GM12878 (cell line): Measurements from ENCODE around the gene RNF32. TPM values are rescaled to one million over a fixed set of nuclear protein-coding genes. Genes with fewer than 3 reads are reported as not detected.

Source experiments
- ATAC-seq: fragments of 200-7000 bp; cut with Tn5 transposase; 3 replicates; pipeline ENCODE4 v1.9.1; 2020; ENCODE audit warnings: mild to moderate bottlenecking, moderate library complexity
- BruUV-seq: library from RNA; stranded (reverse); fragments of 400-500 nt; replicated peaks from 2 replicates; lab custom pipeline; 2021; lab: Mats Ljungman, UMichigan
- CTCF ChIA-PET: fragments of 300-600 bp; sonication (Branson Sonifier 250); formaldehyde crosslinking; extraction: SDS; loops from one replicate; lab custom pipeline; 2021; ENCODE audit warnings: inconsistent platforms; lab: Yijun Ruan, JAX
- POLR2A ChIA-PET: fragments of 350-600 bp; formaldehyde crosslinking; extraction: SDS; loops from one replicate; lab custom pipeline; 2021; ENCODE audit warnings: inconsistent platforms; lab: Charles Lee
- RAD21 ChIA-PET: fragments of 300-600 bp; sonication (Branson Sonifier 250); formaldehyde crosslinking; loops from one replicate; lab custom pipeline; 2023; ENCODE audit warnings: antibody characterized with exemption; ENCODE audit not compliant: unreplicated experiment; lab: Charles Lee
- SMC1A ChIA-PET: fragments of 300-600 bp; sonication (Branson Sonifier 250); formaldehyde crosslinking; loops from one replicate; lab custom pipeline; 2023; ENCODE audit not compliant: unreplicated experiment, uncharacterized antibody; lab: Charles Lee
- DNase-seq: peaks from one replicate; pipeline ENCODE4 v3.0.0-alpha.2; 2011; ENCODE audit warnings: low read depth, low spot score
- FAIRE-seq: peaks from 3 replicates; lab custom pipeline; 2011; peaks lifted over from hg19 to GRCh38; lab: Jason Lieb, UNC
- H2AFZ ChIP-seq: 2 replicates; pipeline ENCODE4 v1.6.0; 2011; ENCODE audit warnings: low read depth, low read length, control low read depth; ENCODE audit not compliant: control insufficient read depth
- H3K27ac ChIP-seq: 2 replicates; pipeline ENCODE4 v1.5.1; 2011; ENCODE audit warnings: control low read depth; ENCODE audit not compliant: control insufficient read depth, insufficient read depth
- H3K27me3 ChIP-seq, 2 experiments: replicated peaks in 1 of 2; 2 replicates each; pipeline versions ENCODE4 v1.6.0 to v1.6.1; 2011; ENCODE audit warnings: low read length in 1 of 2; ENCODE audit not compliant: control insufficient read depth in 2 of 2, insufficient read depth in 2 of 2
- H3K36me3 ChIP-seq, 2 experiments: 2 replicates each; pipeline ENCODE4 v1.5.1; 2011; ENCODE audit warnings: low read length in 1 of 2; ENCODE audit not compliant: control insufficient read depth in 2 of 2, insufficient read depth in 2 of 2
- H3K4me1 ChIP-seq: 2 replicates; pipeline ENCODE4 v1.6.1; 2011; ENCODE audit warnings: mild to moderate bottlenecking, low read length, moderate library complexity, mixed read lengths; ENCODE audit not compliant: control insufficient read depth, insufficient read depth
- H3K4me2 ChIP-seq: 2 replicates; pipeline ENCODE4 v1.6.0; 2011; ENCODE audit warnings: control low read depth; ENCODE audit not compliant: control insufficient read depth, insufficient read depth
- H3K4me3 ChIP-seq: fragments of 200-600 bp; sonication (generic); 2 replicates; pipeline ENCODE4 v1.5.1; 2016
- H3K79me2 ChIP-seq: 2 replicates; pipeline ENCODE4 v1.6.0; 2011; ENCODE audit warnings: low read length; ENCODE audit not compliant: control insufficient read depth, insufficient read depth
- H3K9ac ChIP-seq: 2 replicates; pipeline ENCODE4 v1.8.0; 2011; ENCODE audit warnings: low read length, control low read depth, mixed read lengths; ENCODE audit not compliant: control insufficient read depth, insufficient read depth
- H3K9me3 ChIP-seq: replicated peaks from 3 replicates; pipeline ENCODE4 v1.5.1; 2011; ENCODE audit warnings: mild to moderate bottlenecking, low read length; ENCODE audit not compliant: control insufficient read depth, insufficient read depth
- H4K20me1 ChIP-seq: 2 replicates; pipeline ENCODE4 v1.6.0; 2011; ENCODE audit not compliant: control insufficient read depth, insufficient read depth
- KDM1A ChIP-seq: fragments of 200-600 bp; sonication (generic); IDR thresholded peaks from 2 replicates; pipeline ENCODE4 v1.6.1; 2016; ENCODE audit warnings: borderline replicate concordance
- MXI1 ChIP-seq: fragments of 150-350 bp; IDR thresholded peaks from 2 replicates; pipeline ENCODE4 v1.6.1; 2011; ENCODE audit warnings: low read depth, mild to moderate bottlenecking, inconsistent platforms, low read length, improper control_type of control experiment
- NFYA ChIP-seq: IDR thresholded peaks from 2 replicates; pipeline ENCODE4 v1.6.1; 2011; ENCODE audit warnings: low read depth, mild to moderate bottlenecking, low read length, improper control_type of control experiment, borderline replicate concordance
- POLR2A ChIP-seq: IDR thresholded peaks from 2 replicates; pipeline ENCODE4 v1.6.1; 2011; ENCODE audit warnings: low read depth, mild to moderate bottlenecking, low read length
- RBBP5 ChIP-seq: fragments of 200-600 bp; sonication (generic); conservative IDR thresholded peaks from 2 replicates; pipeline ENCODE4 v1.6.1; 2016
- SIX5 ChIP-seq: IDR thresholded peaks from 2 replicates; pipeline ENCODE4 v1.6.1; 2011; ENCODE audit warnings: mild to moderate bottlenecking, low read depth, low read length, moderate library complexity; ENCODE audit not compliant: severe bottlenecking
- SKIL ChIP-seq: fragments of 450-650 bp; IDR thresholded peaks from 2 replicates; pipeline ENCODE4 v1.6.1; 2017; ENCODE audit warnings: mild to moderate bottlenecking, low read depth, inconsistent platforms; ENCODE audit not compliant: poor library complexity, severe bottlenecking
- SMARCA5 ChIP-seq: fragments of 450-650 bp; IDR thresholded peaks from 2 replicates; pipeline ENCODE4 v1.6.1; 2017; ENCODE audit warnings: mild to moderate bottlenecking
- SREBF2 ChIP-seq: IDR thresholded peaks from 2 replicates; pipeline ENCODE4 v1.6.1; 2012; ENCODE audit warnings: mild to moderate bottlenecking, low read length
- WGBS: methylation state at CpG from one replicate; pipeline ENCODE4 v1.1.6; 2016; ENCODE audit warnings: low lambda C conversion rate; ENCODE audit not compliant: insufficient replicate concordance, insufficient coverage; ENCODE audit errors: missing lambda C conversion rate; 5-methylcytosine and 5-hydroxymethylcytosine counted together
- in situ Hi-C: fragments of 300-500 bp; cut with MboI; formaldehyde crosslinking; loops from 9 replicates; pipeline ENCODE4 v1.14.3; 2018; ENCODE audit warnings: mixed read lengths
- intact Hi-C: fragments of 100-400 bp; cut with micrococcal nuclease; formaldehyde crosslinking; loops from one replicate; pipeline ENCODE4 v1.14.2; 2022; ENCODE audit not compliant: unreplicated experiment
- polyA plus RNA-seq, 11 experiments: library from polyadenylated mRNA; depleted of rRNA in 4 of 11; unstranded in 6 of 11; stranded (reverse) in 5 of 11; fragments of >200 nt; fragmentation: Nextera tagmentation in 4 of 11; fragmentation: Illumina TruSeq in 1 of 11; extraction: Ambion mirVana in 4 of 11; extraction: Trizol in 1 of 11; gene quantifications; 1 replicate in 1 of 11; 2 replicates in 10 of 11; pipeline versions ENCODE4 v1.2.1 to v1.2.3, GENCODE V29; 2011 to 2016; ENCODE audit warnings: inconsistent platforms in 2 of 11, missing spikeins in 2 of 11, low read depth in 1 of 11
- total RNA-seq, 4 experiments: library from RNA; depleted of rRNA in 3 of 4; stranded (reverse); fragments of >200 nt in 3 of 4; fragmentation: Illumina TruSeq in 1 of 4; extraction: Trizol in 1 of 4; gene quantifications; 2 replicates each; pipeline versions ENCODE4 v1.2.1 to v1.2.3, GENCODE V29; 2013 to 2021
- TF ChIP-seq, protein P1 (sequence below): fragments of 450-650 bp; IDR thresholded peaks from 2 replicates; pipeline ENCODE4 v1.6.1; 2016; ENCODE audit warnings: mild to moderate bottlenecking, moderate library complexity, borderline replicate concordance

Gene RNF32
- total and polyA plus RNA-seq, 10 of the 15 experiments (the other 5 are each of a cell fraction or from before 2014, with no cell fraction given) = 2.5 to 7.2 (median 3.7) TPM

- no peak overlapping the region for H3K27ac ChIP-seq
- RAD21 ChIA-PET = no interaction called here
- no peak overlapping the region for H3K4me2 ChIP-seq
- ATAC-seq = no peak
- H2AFZ ChIP-seq = no peak overlapping the region
- no peaks in the 10 kb centered on the region for H3K79me2 ChIP-seq
- no peaks in the 10 kb centered on the region; the same call in 2 of the 3 replicates for H3K9me3 ChIP-seq
- no peaks in the 10 kb centered on the region for H4K20me1 ChIP-seq
- H3K27me3 ChIP-seq = no peaks in the 10 kb centered on the region
- 54% methylated on average over 3 of the region's 3 CpGs for WGBS
- no TSS peak for BruUV-seq
- DNase-seq = no peak
- in situ Hi-C loops = no loop called here
- CTCF ChIA-PET = no interaction called here
- POLR2A ChIA-PET = no interaction called here
- no peaks in the 10 kb centered on the region for H3K4me1 ChIP-seq
- no peak for FAIRE-seq
- SMC1A ChIA-PET = no interaction called here
- H3K4me3 ChIP-seq = no peak overlapping the region
- H3K9ac ChIP-seq = no peak overlapping the region
- TF ChIP-seq MXI1 (no peak), SMARCA5 (no peak), SREBF2 (no peak), NFYA (no peak), SKIL (no peak), RBBP5 (no peak), SIX5 (no peak), KDM1A (no peak), POLR2A (no peak)
- TF ChIP-seq, protein P1, sequence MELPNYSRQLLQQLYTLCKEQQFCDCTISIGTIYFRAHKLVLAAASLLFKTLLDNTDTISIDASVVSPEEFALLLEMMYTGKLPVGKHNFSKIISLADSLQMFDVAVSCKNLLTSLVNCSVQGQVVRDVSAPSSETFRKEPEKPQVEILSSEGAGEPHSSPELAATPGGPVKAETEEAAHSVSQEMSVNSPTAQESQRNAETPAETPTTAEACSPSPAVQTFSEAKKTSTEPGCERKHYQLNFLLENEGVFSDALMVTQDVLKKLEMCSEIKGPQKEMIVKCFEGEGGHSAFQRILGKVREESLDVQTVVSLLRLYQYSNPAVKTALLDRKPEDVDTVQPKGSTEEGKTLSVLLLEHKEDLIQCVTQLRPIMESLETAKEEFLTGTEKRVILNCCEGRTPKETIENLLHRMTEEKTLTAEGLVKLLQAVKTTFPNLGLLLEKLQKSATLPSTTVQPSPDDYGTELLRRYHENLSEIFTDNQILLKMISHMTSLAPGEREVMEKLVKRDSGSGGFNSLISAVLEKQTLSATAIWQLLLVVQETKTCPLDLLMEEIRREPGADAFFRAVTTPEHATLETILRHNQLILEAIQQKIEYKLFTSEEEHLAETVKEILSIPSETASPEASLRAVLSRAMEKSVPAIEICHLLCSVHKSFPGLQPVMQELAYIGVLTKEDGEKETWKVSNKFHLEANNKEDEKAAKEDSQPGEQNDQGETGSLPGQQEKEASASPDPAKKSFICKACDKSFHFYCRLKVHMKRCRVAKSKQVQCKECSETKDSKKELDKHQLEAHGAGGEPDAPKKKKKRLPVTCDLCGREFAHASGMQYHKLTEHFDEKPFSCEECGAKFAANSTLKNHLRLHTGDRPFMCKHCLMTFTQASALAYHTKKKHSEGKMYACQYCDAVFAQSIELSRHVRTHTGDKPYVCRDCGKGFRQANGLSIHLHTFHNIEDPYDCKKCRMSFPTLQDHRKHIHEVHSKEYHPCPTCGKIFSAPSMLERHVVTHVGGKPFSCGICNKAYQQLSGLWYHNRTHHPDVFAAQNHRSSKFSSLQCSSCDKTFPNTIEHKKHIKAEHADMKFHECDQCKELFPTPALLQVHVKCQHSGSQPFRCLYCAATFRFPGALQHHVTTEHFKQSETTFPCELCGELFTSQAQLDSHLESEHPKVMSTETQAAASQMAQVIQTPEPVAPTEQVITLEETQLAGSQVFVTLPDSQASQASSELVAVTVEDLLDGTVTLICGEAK = no peak
- TF ChIP-seq, all 136 proteins: peak for 0
- no peaks in the 10 kb centered on the region for H3K36me3 ChIP-seq
- intact Hi-C loops = no loop called here
Observed at GRCh38 chr7:156620291-156620675, 20.3 kb upstream of the RNF32 start.
